Neural progenitor cell (in vitro differentiated cells): ENCODE results near the gene NOP16. TPM values are rescaled to one million over a fixed set of nuclear protein-coding genes. Genes with fewer than 3 reads are reported as not detected.

ENCODE experiments used
- DNase-seq: peaks from one replicate; pipeline ENCODE4 v3.0.0-alpha.2; 2016; ENCODE audit warnings: low spot score
- H2AFZ ChIP-seq: fragments of 200-600 bp; sonication (generic); replicated peaks from 2 replicates; pipeline ENCODE4 v1.6.1; 2016; ENCODE audit warnings: antibody characterized with exemption
- H3F3A ChIP-seq: fragments of 200-600 bp; sonication (generic); 2 replicates; pipeline ENCODE4 v1.6.1; 2016; ENCODE audit warnings: antibody characterized with exemption, low read depth
- H3K27ac ChIP-seq: fragments of 200-600 bp; sonication (generic); 2 replicates; pipeline ENCODE4 v1.5.1; 2016; ENCODE audit warnings: mild to moderate bottlenecking
- H3K27me3 ChIP-seq: fragments of 200-600 bp; sonication (generic); 2 replicates; pipeline ENCODE4 v1.6.1; 2016; ENCODE audit warnings: mild to moderate bottlenecking, moderate library complexity
- H3K36me3 ChIP-seq: fragments of 200-600 bp; sonication (generic); 2 replicates; pipeline ENCODE4 v1.5.1; 2016
- H3K4me1 ChIP-seq: fragments of 200-600 bp; sonication (generic); 2 replicates; pipeline ENCODE4 v1.6.1; 2016; ENCODE audit warnings: mixed run types
- H3K4me2 ChIP-seq: fragments of 200-600 bp; sonication (generic); 2 replicates; pipeline ENCODE4 v1.6.1; 2016
- H3K4me3 ChIP-seq: fragments of 200-600 bp; sonication (generic); 2 replicates; pipeline ENCODE4 v1.5.1; 2016
- H3K79me2 ChIP-seq: fragments of 200-600 bp; sonication (generic); 2 replicates; pipeline ENCODE4 v1.6.1; 2016; ENCODE audit warnings: low read depth
- H3K9ac ChIP-seq: fragments of 200-600 bp; sonication (generic); 2 replicates; pipeline ENCODE4 v1.6.1; 2016
- H3K9me3 ChIP-seq: fragments of 200-600 bp; sonication (generic); 2 replicates; pipeline ENCODE4 v1.5.1; 2016; ENCODE audit warnings: low read depth
- H4K20me1 ChIP-seq: fragments of 200-600 bp; sonication (generic); 2 replicates; pipeline ENCODE4 v1.6.1; 2016; ENCODE audit warnings: low read depth
- H3K27ac Mint-ChIP-seq: 3 replicates; pipeline ENCODE4 v1.8.0; 2021; ENCODE audit warnings: mixed read lengths
- H3K27me3 Mint-ChIP-seq: 2 replicates; pipeline ENCODE4 v1.8.0; 2022; ENCODE audit warnings: low read depth, mild to moderate bottlenecking, inconsistent platforms, moderate library complexity, mixed read lengths; ENCODE audit not compliant: insufficient read depth
- H3K36me3 Mint-ChIP-seq: 3 replicates; pipeline ENCODE4 v1.8.0; 2021; ENCODE audit warnings: mixed read lengths
- H3K4me1 Mint-ChIP-seq: 3 replicates; pipeline ENCODE4 v1.8.0; 2021; ENCODE audit warnings: mixed read lengths
- H3K4me3 Mint-ChIP-seq: 3 replicates; pipeline ENCODE4 v1.8.0; 2021; ENCODE audit warnings: mild to moderate bottlenecking, moderate library complexity, mixed read lengths
- H3K9me3 Mint-ChIP-seq: 3 replicates; pipeline ENCODE4 v1.8.0; 2020; ENCODE audit warnings: mixed read lengths
- CTCF ChIP-seq: fragments of 200-600 bp; sonication (generic); IDR thresholded peaks from 2 replicates; pipeline ENCODE4 v1.5.1; 2017; ENCODE audit warnings: antibody characterized with exemption, mild to moderate bottlenecking
- EZH2 ChIP-seq: fragments of 200-600 bp; sonication (generic); IDR thresholded peaks from 2 replicates; pipeline ENCODE4 v1.6.1; 2017; ENCODE audit warnings: antibody characterized with exemption, mild to moderate bottlenecking, moderate library complexity
- EZH2phosphoT487 ChIP-seq: fragments of 200-600 bp; sonication (generic); IDR thresholded peaks from 2 replicates; pipeline ENCODE4 v1.6.1; 2017; ENCODE audit warnings: antibody characterized with exemption
- total RNA-seq: library from RNA; depleted of rRNA; stranded (reverse); fragments of >200 nt; gene quantifications from 2 replicates; pipeline ENCODE4 v1.2.3, GENCODE V29; 2015; ENCODE audit warnings: low replicate concordance

The NOP16 gene
- total RNA-seq, 1 donor from 2014 or later, result 10.3 TPM

- Mint-ChIP-seq H3K4me3 (peak overlapping the region; percentile 97), H3K36me3 (peaks cover 14% of the 10 kb centered on the region), H3K27ac (peak overlapping the region; percentile 74), H3K9me3 (no peaks in the 10 kb centered on the region), H3K4me1 (peaks cover 7% of the 10 kb centered on the region), H3K27me3 (peaks cover 8% of the 10 kb centered on the region)
- TF ChIP-seq CTCF (no peak), EZH2phosphoT487 (no peak), EZH2 (no peak)
- Histone ChIP-seq H3K4me3 (peak overlapping the region; percentile 90), H3K27ac (no peak overlapping the region), H3K36me3 (no peaks in the 10 kb centered on the region), H2AFZ (peak overlapping the region; percentile 82), H3K27me3 (peaks cover 44% of the 10 kb centered on the region), H4K20me1 (peaks cover 49% of the 10 kb centered on the region), H3K9me3 (no peaks in the 10 kb centered on the region), H3F3A (no peaks in the 10 kb centered on the region), H3K9ac (peak overlapping the region; percentile 84), H3K79me2 (peaks cover 54% of the 10 kb centered on the region), H3K4me1 (peaks cover 3% of the 10 kb centered on the region), H3K4me2 (peak overlapping the region; percentile 75)
- no peak for DNase-seq
Observed at GRCh38 chr5:176360894-176361436, 27.4 kb downstream of the NOP16 start.

GRCh38 chr5:176359658-176360057, 28.7 kb downstream of the NOP16 start:
- Histone ChIP-seq H3K79me2 (peaks cover 67% of the 10 kb centered on the region), H3K4me3 (peak overlapping the region; percentile 90), H3K36me3 (no peaks in the 10 kb centered on the region), H3K27me3 (peaks cover 31% of the 10 kb centered on the region), H3F3A (no peaks in the 10 kb centered on the region), H3K27ac (no peak overlapping the region), H3K4me1 (peaks cover 11% of the 10 kb centered on the region), H2AFZ (no peak overlapping the region), H3K4me2 (no peak overlapping the region), H3K9me3 (no peaks in the 10 kb centered on the region), H3K9ac (no peak overlapping the region), H4K20me1 (peaks cover 62% of the 10 kb centered on the region)
- Mint-ChIP-seq H3K36me3 (peaks cover 17% of the 10 kb centered on the region), H3K4me1 (peaks cover 12% of the 10 kb centered on the region), H3K27me3 (peaks cover 8% of the 10 kb centered on the region), H3K9me3 (no peaks in the 10 kb centered on the region), H3K27ac (no peak overlapping the region), H3K4me3 (peak overlapping the region; percentile 82)
- no peak for DNase-seq
- TF ChIP-seq EZH2, result no peak
- no peak for TF ChIP-seq EZH2phosphoT487
- TF ChIP-seq CTCF, result no peak

DNA sequence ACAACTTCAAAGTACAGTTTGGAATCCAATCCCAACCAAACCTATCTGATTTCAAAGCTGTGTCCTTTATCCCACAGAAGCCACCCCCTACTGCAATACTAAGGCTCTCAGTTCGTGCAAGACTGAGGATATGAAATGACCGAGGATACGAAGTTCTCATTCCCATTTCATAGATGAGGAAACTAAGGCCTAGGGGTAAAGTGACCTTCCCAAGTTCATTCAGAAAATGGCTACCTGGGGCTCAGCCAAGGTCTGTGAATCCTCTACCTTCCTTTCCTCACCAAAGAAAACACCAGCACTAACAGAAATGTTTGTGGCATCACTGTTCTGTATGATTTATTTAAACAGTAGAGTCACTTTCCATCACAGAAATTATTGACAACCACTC, 32.2 kb downstream of the NOP16 start:
- no peaks in the 10 kb centered on the region for H3F3A ChIP-seq
- peak overlapping the region; percentile 33 for H3K4me2 ChIP-seq
- peaks cover 34% of the 10 kb centered on the region for H3K36me3 Mint-ChIP-seq
- peaks cover 94% of the 10 kb centered on the region for H3K79me2 ChIP-seq
- no peak overlapping the region for H3K27ac ChIP-seq
- no peak overlapping the region for H3K4me3 ChIP-seq
- H3K4me1 Mint-ChIP-seq, result peaks cover 9% of the 10 kb centered on the region
- peaks cover 11% of the 10 kb centered on the region for H3K4me1 ChIP-seq
- no peaks in the 10 kb centered on the region for H3K27me3 Mint-ChIP-seq
- no peaks in the 10 kb centered on the region for H3K9me3 Mint-ChIP-seq
- no peak for DNase-seq
- no peak overlapping the region for H3K9ac ChIP-seq
- H4K20me1 ChIP-seq, result peaks cover 90% of the 10 kb centered on the region
- H3K27me3 ChIP-seq, result no peaks in the 10 kb centered on the region
- no peaks in the 10 kb centered on the region for H3K9me3 ChIP-seq
- H3K27ac Mint-ChIP-seq, result no peak overlapping the region
- TF ChIP-seq EZH2phosphoT487 (no peak), EZH2 (no peak), CTCF (no peak)
- no peak overlapping the region for H3K4me3 Mint-ChIP-seq
- H2AFZ ChIP-seq, result no peak overlapping the region
- no peaks in the 10 kb centered on the region for H3K36me3 ChIP-seq
